Stimulated activated memory B cell treated with anti-CD40 and anti-IgM and Interleukin-4, amounts not matched to agents 10 μg/mL and 1 μg/mL and 100 μg/mL, for 72 hours (primary cell): ENCODE results near the gene SCP2.

ENCODE experiments used
- ATAC-seq: fragments of 150-1000 bp; cut with Tn5 transposase; 2 replicates; pipeline ENCODE4 v1.10.0; 2021
- H3K27ac Mint-ChIP-seq: one replicate; pipeline ENCODE4 v1.8.0; 2022; ENCODE audit warnings: mild to moderate bottlenecking, mixed read lengths
- H3K27me3 Mint-ChIP-seq: one replicate; pipeline ENCODE4 v1.8.0; 2022; ENCODE audit warnings: mixed read lengths
- H3K36me3 Mint-ChIP-seq: one replicate; pipeline ENCODE4 v1.8.0; 2022; ENCODE audit warnings: mixed read lengths
- H3K4me1 Mint-ChIP-seq: one replicate; pipeline ENCODE4 v1.8.0; 2022; ENCODE audit warnings: mixed read lengths
- H3K4me3 Mint-ChIP-seq: one replicate; pipeline ENCODE4 v1.8.0; 2022; ENCODE audit warnings: mild to moderate bottlenecking, moderate library complexity, mixed read lengths
- H3K9me3 Mint-ChIP-seq: one replicate; pipeline ENCODE4 v1.8.0; 2022; ENCODE audit warnings: mixed read lengths

The SCP2 gene, protein sequence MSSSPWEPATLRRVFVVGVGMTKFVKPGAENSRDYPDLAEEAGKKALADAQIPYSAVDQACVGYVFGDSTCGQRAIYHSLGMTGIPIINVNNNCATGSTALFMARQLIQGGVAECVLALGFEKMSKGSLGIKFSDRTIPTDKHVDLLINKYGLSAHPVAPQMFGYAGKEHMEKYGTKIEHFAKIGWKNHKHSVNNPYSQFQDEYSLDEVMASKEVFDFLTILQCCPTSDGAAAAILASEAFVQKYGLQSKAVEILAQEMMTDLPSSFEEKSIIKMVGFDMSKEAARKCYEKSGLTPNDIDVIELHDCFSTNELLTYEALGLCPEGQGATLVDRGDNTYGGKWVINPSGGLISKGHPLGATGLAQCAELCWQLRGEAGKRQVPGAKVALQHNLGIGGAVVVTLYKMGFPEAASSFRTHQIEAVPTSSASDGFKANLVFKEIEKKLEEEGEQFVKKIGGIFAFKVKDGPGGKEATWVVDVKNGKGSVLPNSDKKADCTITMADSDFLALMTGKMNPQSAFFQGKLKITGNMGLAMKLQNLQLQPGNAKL

DNA sequence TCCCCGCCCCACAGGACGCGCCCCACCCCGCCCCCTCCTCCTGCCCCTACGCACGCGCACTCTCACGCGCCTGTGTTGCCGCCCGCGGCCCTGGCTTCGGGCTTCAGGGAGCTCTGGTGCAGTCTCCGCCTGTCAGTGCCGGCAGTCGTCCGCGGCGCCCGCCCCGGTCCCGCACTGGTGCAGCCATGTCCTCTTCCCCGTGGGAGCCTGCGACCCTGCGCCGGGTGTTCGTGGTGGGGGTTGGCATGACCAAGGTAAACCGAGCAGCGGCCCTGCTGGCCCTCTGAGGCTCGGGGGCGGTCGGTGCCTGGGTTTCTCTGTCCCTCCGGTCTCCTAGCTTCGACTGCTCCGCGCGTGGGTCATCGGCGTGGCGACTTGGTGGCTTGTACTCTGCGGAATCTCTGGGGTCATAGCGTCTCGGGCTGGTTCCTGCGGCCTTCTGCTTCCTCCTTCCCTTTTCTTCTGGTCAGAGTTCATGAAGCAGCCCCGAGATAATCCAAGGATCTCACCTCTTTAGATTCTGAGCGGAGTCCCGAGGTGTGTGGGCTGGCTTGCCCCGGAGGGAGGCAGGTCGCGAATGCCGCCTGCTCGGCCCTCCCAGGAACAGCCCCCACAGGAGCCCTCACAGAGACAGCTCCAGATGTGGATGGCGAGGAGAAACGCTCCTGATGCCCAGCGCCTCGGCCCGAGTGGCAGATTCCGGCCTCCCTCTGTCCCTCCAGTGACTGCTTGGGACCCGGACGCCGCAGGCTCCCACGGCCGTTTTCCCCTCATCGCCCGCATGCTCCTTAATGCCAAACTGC lies at the start of gene SCP2:
TSS of gene SCP2 (plus strand) at position 65 of the 803 bp plus-strand sequence. CDS start at position 186, 121 bp downstream.
- H3K9me3 Mint-ChIP-seq: no peaks in the 10 kb centered on the region
- peak; percentile 93 for ATAC-seq
- no peaks in the 10 kb centered on the region for H3K27me3 Mint-ChIP-seq
- no peaks in the 10 kb centered on the region for H3K36me3 Mint-ChIP-seq
- H3K4me1 Mint-ChIP-seq: peaks cover 11% of the 10 kb centered on the region
- H3K4me3 Mint-ChIP-seq: peak within 1 kb of the TSS; percentile 79
- H3K27ac Mint-ChIP-seq: peak within 1 kb of the TSS; percentile 68

DNA sequence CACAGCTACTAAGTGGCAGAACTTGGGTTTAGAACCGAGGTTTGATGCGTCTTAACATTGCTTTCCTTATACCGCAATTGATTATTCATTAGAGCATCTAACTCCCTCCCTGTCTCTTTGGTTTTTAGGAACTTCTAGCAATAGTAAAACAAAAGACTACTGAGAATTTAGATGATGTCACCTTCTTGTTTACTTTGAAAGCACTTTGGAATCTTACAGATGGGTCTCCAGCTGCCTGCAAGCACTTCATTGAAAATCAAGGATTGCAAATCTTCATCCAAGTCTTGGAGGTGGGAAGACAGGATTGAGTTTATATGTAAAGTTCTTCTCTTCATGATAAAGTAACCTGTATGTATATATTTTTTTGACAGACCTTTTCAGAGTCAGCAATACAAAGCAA lies 49.5 kb upstream of the SCP2 start:
- H3K4me1 Mint-ChIP-seq: no peaks in the 10 kb centered on the region
- H3K27ac Mint-ChIP-seq: no peak overlapping the region
- no peaks in the 10 kb centered on the region for H3K9me3 Mint-ChIP-seq
- H3K36me3 Mint-ChIP-seq: no peaks in the 10 kb centered on the region
- ATAC-seq: no peak
- no peak overlapping the region for H3K4me3 Mint-ChIP-seq
- no peaks in the 10 kb centered on the region for H3K27me3 Mint-ChIP-seq

DNA sequence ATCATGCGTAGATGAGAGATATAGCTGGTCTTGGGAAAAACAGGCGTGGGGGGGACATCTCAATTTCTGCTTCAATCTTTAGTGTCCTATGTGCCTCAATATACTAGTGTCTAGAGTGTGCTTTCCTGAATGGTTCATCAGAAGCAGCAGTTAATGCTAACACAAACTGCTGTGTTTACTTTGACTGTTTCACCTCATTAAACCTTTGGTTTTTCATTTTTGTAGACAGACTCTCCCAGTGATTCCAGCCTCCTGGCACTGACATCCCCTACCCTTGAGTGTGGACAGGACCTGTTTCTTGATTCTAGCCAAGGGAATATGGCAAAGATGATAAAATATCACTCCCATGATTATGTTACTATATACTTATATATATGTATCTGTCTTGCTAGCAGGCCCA lies 46.9 kb upstream of the SCP2 start:
- no peak overlapping the region for H3K27ac Mint-ChIP-seq
- H3K4me1 Mint-ChIP-seq: no peaks in the 10 kb centered on the region
- no peaks in the 10 kb centered on the region for H3K27me3 Mint-ChIP-seq
- no peaks in the 10 kb centered on the region for H3K9me3 Mint-ChIP-seq
- no peaks in the 10 kb centered on the region for H3K36me3 Mint-ChIP-seq
- no peak overlapping the region for H3K4me3 Mint-ChIP-seq
- no peak for ATAC-seq

DNA sequence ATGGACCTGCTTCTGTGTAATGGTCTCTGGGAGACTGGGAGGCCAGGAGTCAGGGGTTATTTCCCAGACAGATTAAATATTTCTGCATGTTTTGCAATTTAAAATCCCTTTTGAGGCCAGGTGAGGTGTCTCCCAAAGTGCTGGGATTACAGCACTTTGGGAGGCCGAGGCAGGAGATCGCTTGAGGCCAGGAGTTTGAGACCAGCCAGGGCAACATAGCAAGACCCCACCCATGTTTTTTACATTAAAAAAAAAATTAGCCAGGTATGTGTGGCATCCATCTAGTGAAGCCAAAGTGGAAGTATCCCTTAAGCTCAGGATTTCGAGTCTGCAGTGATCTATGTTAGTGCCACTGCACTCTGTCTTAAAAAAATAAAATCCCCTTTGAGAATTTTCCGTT lies 39.6 kb upstream of the SCP2 start:
- H3K4me1 Mint-ChIP-seq: no peaks in the 10 kb centered on the region
- no peaks in the 10 kb centered on the region for H3K36me3 Mint-ChIP-seq
- H3K4me3 Mint-ChIP-seq: no peak overlapping the region
- H3K9me3 Mint-ChIP-seq: no peaks in the 10 kb centered on the region
- no peak overlapping the region for H3K27ac Mint-ChIP-seq
- H3K27me3 Mint-ChIP-seq: no peaks in the 10 kb centered on the region
- ATAC-seq: no peak

DNA sequence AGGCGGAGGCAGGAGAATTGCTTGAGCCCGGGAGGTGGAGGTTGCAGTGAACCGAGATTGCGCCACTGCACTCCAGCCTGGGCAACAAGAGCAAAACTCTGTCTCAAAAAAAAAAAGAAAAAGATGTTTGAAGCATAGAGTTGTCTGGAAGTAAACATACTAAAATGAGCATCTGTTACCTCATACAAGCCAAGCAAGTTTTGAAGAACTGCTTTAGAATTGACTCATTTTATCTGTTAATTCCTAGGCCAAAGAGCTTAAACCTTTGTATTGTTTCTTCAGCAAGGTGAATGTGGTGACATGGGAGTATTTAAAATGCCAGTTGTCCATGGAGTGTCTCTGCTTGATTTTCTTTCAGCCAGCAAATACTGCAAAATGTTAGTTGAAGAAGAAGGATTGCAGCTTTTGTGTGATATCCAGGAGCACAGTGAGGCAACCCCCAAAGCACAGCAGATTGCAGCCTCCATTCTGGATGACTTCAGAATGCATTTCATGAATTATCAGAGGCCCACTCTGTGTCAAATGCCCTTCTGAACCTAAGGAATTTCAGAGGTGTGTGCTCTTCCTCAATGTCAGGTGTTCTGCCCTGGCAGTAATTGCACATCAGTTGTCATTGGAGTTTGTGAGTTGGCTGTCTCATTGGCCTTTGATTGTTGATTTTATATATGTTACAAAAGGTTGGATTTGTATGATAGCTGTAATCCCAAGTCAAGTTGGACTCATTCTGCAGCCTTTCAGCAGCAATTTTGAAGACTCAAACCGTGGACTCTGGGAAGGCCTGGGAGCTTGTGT lies 34.5 kb upstream of the SCP2 start:
- no peak overlapping the region for H3K27ac Mint-ChIP-seq
- no peak overlapping the region for H3K4me3 Mint-ChIP-seq
- no peaks in the 10 kb centered on the region for H3K9me3 Mint-ChIP-seq
- no peaks in the 10 kb centered on the region for H3K4me1 Mint-ChIP-seq
- H3K27me3 Mint-ChIP-seq: no peaks in the 10 kb centered on the region
- H3K36me3 Mint-ChIP-seq: peaks cover 22% of the 10 kb centered on the region
- ATAC-seq: no peak

DNA sequence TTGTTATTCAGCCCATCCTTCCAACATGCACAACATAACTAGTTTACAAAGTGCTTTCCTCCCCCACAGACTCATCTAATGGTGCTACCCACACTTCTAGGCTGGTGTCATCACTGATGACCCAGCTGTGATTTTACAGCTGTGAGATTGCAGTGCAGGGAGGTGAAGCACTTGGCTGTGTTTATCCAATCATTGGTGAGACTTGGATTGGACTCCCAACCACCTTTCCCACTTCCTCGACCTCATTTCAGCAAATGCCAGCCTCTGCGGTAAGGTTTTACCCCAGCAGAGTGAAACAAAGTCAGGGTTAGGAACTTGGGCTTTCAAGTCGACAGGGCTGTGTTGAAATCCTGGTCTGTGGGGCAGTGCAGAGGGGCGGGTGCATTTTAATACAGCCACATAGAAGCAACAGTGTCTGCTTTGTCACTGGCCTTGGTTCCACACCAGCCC lies 27.6 kb upstream of the SCP2 start:
- Mint-ChIP-seq H3K9me3 (no peaks in the 10 kb centered on the region), H3K4me3 (no peak overlapping the region), H3K27me3 (no peaks in the 10 kb centered on the region), H3K4me1 (no peaks in the 10 kb centered on the region), H3K36me3 (peaks cover 23% of the 10 kb centered on the region), H3K27ac (no peak overlapping the region)
- no peak for ATAC-seq

DNA sequence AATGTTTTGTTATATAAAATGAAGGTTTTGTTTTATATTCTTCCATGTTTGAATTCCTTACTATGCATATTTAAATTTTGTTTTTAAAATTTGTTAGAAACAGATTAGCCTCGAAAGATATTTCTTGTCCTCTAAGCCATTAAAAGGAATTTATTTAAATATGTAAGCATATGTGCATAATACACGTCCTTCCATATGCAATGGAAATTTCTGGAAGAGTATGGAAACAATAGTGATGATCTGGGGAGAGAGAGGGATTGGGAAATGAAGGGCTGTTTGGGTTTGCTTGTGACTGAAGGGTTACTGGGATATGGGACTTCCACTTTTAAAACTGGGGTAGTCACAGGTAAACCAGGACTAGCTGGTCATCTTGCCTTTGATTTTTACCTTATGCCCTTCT lies 26.7 kb upstream of the SCP2 start:
- Mint-ChIP-seq H3K4me1 (no peaks in the 10 kb centered on the region), H3K4me3 (no peak overlapping the region), H3K36me3 (peaks cover 15% of the 10 kb centered on the region), H3K27ac (no peak overlapping the region), H3K27me3 (no peaks in the 10 kb centered on the region), H3K9me3 (no peaks in the 10 kb centered on the region)
- ATAC-seq: no peak

DNA sequence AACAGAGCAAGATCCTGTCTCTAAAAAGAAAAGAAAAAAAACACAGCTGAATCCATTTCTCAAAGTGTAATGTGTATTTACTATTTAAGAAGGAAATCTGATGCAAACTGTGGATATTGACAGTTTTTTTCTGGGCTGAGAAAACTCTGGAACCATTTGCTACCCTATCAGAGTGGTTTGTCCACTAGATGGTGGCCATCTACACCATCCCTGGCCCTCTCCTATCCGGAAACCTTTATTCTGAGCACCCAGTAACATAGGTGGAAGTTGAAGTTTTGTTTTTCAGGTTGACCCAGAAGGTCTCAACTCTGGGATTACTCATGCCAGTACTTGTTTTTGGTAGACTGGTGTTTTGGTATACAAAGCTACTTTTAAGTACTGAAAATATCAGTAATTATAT lies 25.7 kb upstream of the SCP2 start:
- peaks cover 12% of the 10 kb centered on the region for H3K36me3 Mint-ChIP-seq
- no peaks in the 10 kb centered on the region for H3K4me1 Mint-ChIP-seq
- no peak for ATAC-seq
- H3K27ac Mint-ChIP-seq: no peak overlapping the region
- H3K4me3 Mint-ChIP-seq: no peak overlapping the region
- H3K27me3 Mint-ChIP-seq: no peaks in the 10 kb centered on the region
- no peaks in the 10 kb centered on the region for H3K9me3 Mint-ChIP-seq

DNA sequence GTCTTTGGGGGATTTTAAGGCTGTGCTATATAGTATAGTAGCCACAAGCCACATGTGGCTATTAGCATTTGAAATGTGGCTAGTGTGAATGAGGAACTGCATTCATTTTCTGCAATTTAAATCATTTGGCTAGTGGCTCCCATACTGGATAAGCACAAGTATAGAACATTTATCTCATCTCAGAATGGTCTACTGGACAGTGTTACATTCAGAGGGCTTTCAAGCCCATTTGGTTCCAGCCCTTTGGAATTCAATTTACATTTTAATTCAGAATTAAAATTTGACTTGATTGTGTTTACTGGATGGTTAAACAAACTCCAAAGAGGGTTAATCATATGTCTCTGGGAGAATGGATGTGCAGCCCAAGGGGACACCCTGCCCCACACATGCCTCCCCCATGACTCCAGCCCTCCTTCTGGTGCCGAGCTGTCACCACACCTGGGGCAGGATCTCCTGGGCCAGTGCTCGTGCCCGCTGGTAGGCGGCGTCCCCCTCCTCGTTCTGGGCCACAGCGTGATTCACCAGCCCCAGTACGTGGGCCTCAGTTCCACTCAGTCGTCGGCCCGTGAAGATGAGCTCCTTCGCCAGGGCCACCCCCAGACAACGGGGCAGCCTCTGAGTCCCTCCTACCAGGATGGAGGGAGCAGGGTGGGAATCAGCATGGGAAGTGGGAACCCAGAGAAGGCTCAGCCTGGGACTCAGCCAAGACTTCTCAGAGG lies 22.7 kb upstream of the SCP2 start:
- no peaks in the 10 kb centered on the region for H3K27me3 Mint-ChIP-seq
- H3K9me3 Mint-ChIP-seq: no peaks in the 10 kb centered on the region
- H3K4me3 Mint-ChIP-seq: no peak overlapping the region
- no peak overlapping the region for H3K27ac Mint-ChIP-seq
- H3K36me3 Mint-ChIP-seq: peaks cover 15% of the 10 kb centered on the region
- ATAC-seq: no peak
- H3K4me1 Mint-ChIP-seq: no peaks in the 10 kb centered on the region

DNA sequence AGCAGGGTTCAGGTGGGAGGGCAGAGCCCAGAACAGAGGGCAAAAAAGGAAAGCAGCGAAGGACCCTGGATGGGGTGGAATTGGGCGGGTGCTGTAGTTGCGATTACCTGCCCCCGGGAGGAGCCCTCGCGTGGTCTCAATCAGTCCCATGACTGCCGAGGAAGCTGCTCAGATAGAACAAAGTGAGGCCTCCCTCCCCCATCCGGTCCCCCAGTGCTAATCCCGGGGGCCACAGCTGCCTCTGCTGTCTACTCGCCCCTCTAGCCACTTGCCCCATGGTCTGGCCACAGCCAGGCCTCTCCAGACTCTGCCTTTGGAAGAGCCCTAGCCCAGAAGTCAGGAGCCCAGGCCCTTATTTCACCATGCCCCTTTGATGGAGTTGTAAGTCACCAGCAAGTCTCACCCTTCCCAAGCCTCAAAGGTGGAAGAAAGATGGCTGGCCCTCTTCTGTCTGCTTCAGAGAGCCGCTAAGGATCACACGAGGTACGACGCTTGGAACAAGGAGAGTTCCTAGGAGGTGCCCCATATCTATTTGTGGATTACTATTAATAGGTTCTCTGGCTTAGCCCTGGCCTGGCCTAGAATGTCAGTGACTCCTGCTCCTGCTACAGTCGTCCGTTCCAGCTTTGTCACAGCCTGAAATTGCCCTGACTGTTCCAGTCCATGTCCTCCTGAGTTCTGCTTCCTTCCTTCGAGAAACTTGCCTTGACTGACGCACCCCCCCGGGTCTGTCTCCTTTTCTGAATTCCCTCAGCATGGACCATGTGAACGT lies 22.0 kb upstream of the SCP2 start:
- peaks cover 20% of the 10 kb centered on the region for H3K36me3 Mint-ChIP-seq
- no peaks in the 10 kb centered on the region for H3K27me3 Mint-ChIP-seq
- no peaks in the 10 kb centered on the region for H3K9me3 Mint-ChIP-seq
- no peak overlapping the region for H3K4me3 Mint-ChIP-seq
- H3K27ac Mint-ChIP-seq: no peak overlapping the region
- no peaks in the 10 kb centered on the region for H3K4me1 Mint-ChIP-seq
- no peak for ATAC-seq

DNA sequence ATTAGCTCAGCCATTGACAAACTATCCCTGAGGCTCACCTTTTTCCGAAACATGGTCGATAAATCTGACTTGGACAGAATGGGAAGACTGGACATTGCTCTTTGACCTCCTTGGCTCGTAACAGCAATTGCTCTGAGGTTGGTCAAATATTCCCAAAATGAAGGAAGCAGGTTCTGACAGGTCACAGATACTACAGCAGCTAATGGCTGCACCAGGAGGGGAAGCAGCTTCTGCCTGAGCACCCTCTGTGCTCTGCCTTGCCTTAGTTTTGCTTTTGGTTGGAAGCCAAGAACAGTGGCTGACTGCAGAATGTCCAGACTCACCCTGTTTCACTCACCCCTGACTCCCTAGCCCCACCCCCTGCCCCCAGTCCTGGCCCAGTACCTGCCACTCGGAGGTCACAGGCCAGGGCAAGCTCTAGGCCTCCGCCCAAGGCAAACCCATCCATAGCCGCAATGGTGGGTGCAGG lies 20.9 kb upstream of the SCP2 start:
- no peaks in the 10 kb centered on the region for H3K27me3 Mint-ChIP-seq
- H3K27ac Mint-ChIP-seq: no peak overlapping the region
- no peaks in the 10 kb centered on the region for H3K9me3 Mint-ChIP-seq
- no peak for ATAC-seq
- no peaks in the 10 kb centered on the region for H3K4me1 Mint-ChIP-seq
- no peak overlapping the region for H3K4me3 Mint-ChIP-seq
- peaks cover 21% of the 10 kb centered on the region for H3K36me3 Mint-ChIP-seq

DNA sequence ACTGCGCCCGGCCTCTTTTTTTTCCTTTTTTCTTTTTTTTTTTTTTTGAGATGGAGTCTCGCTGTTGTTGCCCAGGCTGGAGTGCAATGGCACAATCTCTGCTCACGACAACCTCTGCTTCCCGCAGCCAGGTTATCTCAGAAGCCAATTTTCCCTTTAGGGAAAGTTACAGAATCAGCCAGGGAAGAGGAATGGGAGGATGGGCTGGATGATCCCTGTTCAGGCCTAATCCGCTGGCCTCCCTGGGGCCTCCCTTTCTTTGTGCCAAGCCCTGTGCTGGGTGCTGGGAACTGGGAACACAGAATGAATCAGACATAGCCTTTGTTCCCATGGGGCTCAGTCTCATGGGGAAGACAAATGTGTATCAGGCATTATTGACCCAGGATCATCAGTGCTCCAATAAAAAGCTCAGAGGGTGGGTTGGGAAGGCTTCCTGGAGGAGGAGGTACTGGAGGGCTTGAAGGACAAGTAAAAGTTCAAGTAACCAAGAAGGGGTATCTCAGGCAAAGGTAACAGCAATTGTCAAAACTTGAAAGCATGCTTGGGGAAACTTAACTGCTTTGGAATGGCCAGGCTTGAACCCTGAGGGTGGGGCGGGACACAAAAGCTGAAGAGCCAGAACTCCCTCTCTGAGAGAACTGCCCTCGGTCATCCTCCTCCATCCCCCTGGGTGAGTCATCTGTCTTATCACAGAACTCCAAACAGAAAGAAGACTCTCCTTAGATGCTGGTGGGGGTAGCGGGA lies 19.8 kb upstream of the SCP2 start:
- Mint-ChIP-seq H3K27ac (no peak overlapping the region), H3K4me3 (no peak overlapping the region), H3K27me3 (no peaks in the 10 kb centered on the region), H3K36me3 (peaks cover 21% of the 10 kb centered on the region), H3K4me1 (no peaks in the 10 kb centered on the region), H3K9me3 (no peaks in the 10 kb centered on the region)
- no peak for ATAC-seq

DNA sequence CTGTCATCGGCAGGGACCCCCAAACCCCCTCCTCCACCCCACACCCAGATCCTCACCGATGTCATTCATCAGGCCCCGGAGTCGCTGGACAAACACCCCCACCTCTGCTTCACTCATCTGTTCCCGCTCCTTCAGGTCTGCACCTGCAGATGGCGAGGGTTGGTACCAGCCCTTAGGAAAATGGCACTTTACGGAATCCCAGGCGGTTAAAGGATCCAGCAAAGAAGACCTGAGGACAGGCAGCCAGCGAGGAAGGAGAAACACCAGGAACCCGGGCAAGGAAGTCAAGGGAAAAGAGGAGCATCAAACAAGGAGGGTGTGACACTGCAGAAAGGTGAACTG lies 19.3 kb upstream of the SCP2 start:
- Mint-ChIP-seq H3K4me1 (no peaks in the 10 kb centered on the region), H3K4me3 (no peak overlapping the region), H3K27me3 (no peaks in the 10 kb centered on the region), H3K9me3 (no peaks in the 10 kb centered on the region), H3K27ac (no peak overlapping the region), H3K36me3 (peaks cover 21% of the 10 kb centered on the region)
- no peak for ATAC-seq
